Measurements from ENCODE around the gene GALNT3. TPM values are rescaled to one million over a fixed set of nuclear protein-coding genes. Genes with fewer than 3 reads are reported as not detected.

Gene GALNT3
- total and polyA plus RNA-seq, 2 donors (not counting 1 experiment from before 2014, with no cell fraction given): 5.7 to 15.9 TPM

GRCh38 chr2:165796129-165796528, 2.1 kb upstream of the GALNT3 start:
- H4K20me1 ChIP-seq (ENCODE audit: control insufficient read depth, insufficient read depth, low read length, poor library complexity, severe bottlenecking): no peaks in the 10 kb centered on the region
- no CpG with 5 or more reads among the region's 1 CpG for WGBS (ENCODE audit: insufficient coverage)
- no peaks in the 10 kb centered on the region for H3K27me3 ChIP-seq (replicated peaks in 1 of 4; ENCODE audit: control extremely low read depth in 1 of 4, control insufficient read depth in 3 of 4, insufficient read depth in 4 of 4, low read length in 3 of 4)
- ChIA-PET CTCF (no interaction called here), POLR2A (no interaction called here)
- peak overlapping the region; percentile 1 for H2AFZ ChIP-seq (ENCODE audit: insufficient read depth, low read depth, low read length, poor library complexity, severe bottlenecking)
- Mint-ChIP-seq H3K4me1 (peaks cover 37% of the 10 kb centered on the region), H3K27ac (no peak overlapping the region), H3K4me3 (peak overlapping the region; percentile 17), H3K9me3 (ENCODE audit: insufficient read depth) (peaks cover 5% of the 10 kb centered on the region), H3K27me3 (no peaks in the 10 kb centered on the region)
- no peak overlapping the region for H3K4me2 ChIP-seq (replicated peaks; ENCODE audit: low read depth, low read length, poor library complexity, severe bottlenecking)
- H3K27ac ChIP-seq (ENCODE audit: low read length in 2 of 2): no peak overlapping the region
- H3K9ac ChIP-seq (ENCODE audit: low read length): no peak overlapping the region
- H3K4me1 ChIP-seq (ENCODE audit: control insufficient read depth in 2 of 2, insufficient read depth in 2 of 2, low read length in 2 of 2): peaks cover 16 to 22% of the 10 kb centered on the region in 2 donors
- ATAC-seq (ENCODE audit: low read depth) (no peak), DNase-seq (no peak)
- peaks cover 32% of the 10 kb centered on the region for H3K79me2 ChIP-seq (ENCODE audit: control insufficient read depth, insufficient read depth, low read length)
- no peak overlapping the region for H3K4me3 ChIP-seq (ENCODE audit: control extremely low read depth in 1 of 5, extremely low read depth in 1 of 5, insufficient read depth in 1 of 5, low read depth in 2 of 5, low read length in 4 of 5)
- intact Hi-C loops (cut with micrococcal nuclease): loop anchor here (10.0 kb wide), 1 partner anchor 49 kb away; no protein-coding TSS in a partner anchor
- TF ChIP-seq EZH2 (IDR thresholded peaks at IDR 0.05; ENCODE audit: borderline replicate concordance, insufficient read depth, low read depth, low read length, poor library complexity, severe bottlenecking) (no peak), CTCF (IDR thresholded peaks at IDR 0.05) (no peak)
- no peaks in the 10 kb centered on the region for H3K9me3 ChIP-seq (ENCODE audit: control extremely low read depth in 1 of 3, control insufficient read depth in 2 of 3, insufficient read depth in 1 of 3, low read length in 2 of 3)
- peaks cover 0 to 2% of the 10 kb centered on the region in 2 experiments for H3K36me3 ChIP-seq (replicated peaks in 1 of 2; ENCODE audit: control extremely low read depth in 1 of 2, control insufficient read depth in 1 of 2, extremely low read depth in 1 of 2, insufficient read depth in 2 of 2, low read length in 1 of 2)

GRCh38 chr2:165795011-165795410, 964 bp upstream of the GALNT3 start:
- no peak for ATAC-seq (ENCODE audit: low read depth)
- no CpG with 5 or more reads among the region's 2 CpGs for WGBS (ENCODE audit: insufficient coverage)
- ChIA-PET CTCF (interaction anchor here (1.0 to 2.5 kb wide), 4 partner anchors 16 to 80 kb away, joined by 3 to 18 read pairs (median 3); no protein-coding TSS in a partner anchor), POLR2A (no interaction called here)
- intact Hi-C loops (cut with micrococcal nuclease): loop anchor here (2.0 to 10.0 kb wide), 2 partner anchors 50 to 80 kb away; no protein-coding TSS in a partner anchor
- Mint-ChIP-seq H3K4me1 (peaks cover 41% of the 10 kb centered on the region), H3K27ac (peak overlapping the region; percentile 97), H3K27me3 (no peaks in the 10 kb centered on the region), H3K9me3 (ENCODE audit: insufficient read depth) (peaks cover 3% of the 10 kb centered on the region), H3K4me3 (peak overlapping the region; percentile 95)
- no peaks in the 10 kb centered on the region for H3K9me3 ChIP-seq (ENCODE audit: control extremely low read depth in 1 of 3, control insufficient read depth in 2 of 3, insufficient read depth in 1 of 3, low read length in 2 of 3)
- H3K27me3 ChIP-seq (replicated peaks in 1 of 4; ENCODE audit: control extremely low read depth in 1 of 4, control insufficient read depth in 3 of 4, insufficient read depth in 4 of 4, low read length in 3 of 4): no peaks in the 10 kb centered on the region
- peak overlapping the region; percentile 86 for H3K9ac ChIP-seq (ENCODE audit: low read length)
- DNase-seq: no peak
- peak overlapping the region; percentile 71 to 91 (median 84) for H3K4me3 ChIP-seq (ENCODE audit: control extremely low read depth in 1 of 5, extremely low read depth in 1 of 5, insufficient read depth in 1 of 5, low read depth in 2 of 5, low read length in 4 of 5)
- peak overlapping the region; percentile 75 for H2AFZ ChIP-seq (ENCODE audit: insufficient read depth, low read depth, low read length, poor library complexity, severe bottlenecking)
- H3K79me2 ChIP-seq (ENCODE audit: control insufficient read depth, insufficient read depth, low read length): peaks cover 36% of the 10 kb centered on the region
- H3K4me2 ChIP-seq (replicated peaks; ENCODE audit: low read depth, low read length, poor library complexity, severe bottlenecking): peak overlapping the region; percentile 91
- TF ChIP-seq EZH2 (IDR thresholded peaks at IDR 0.05; ENCODE audit: borderline replicate concordance, insufficient read depth, low read depth, low read length, poor library complexity, severe bottlenecking) (no peak), CTCF (IDR thresholded peaks at IDR 0.05) (no peak)
- peaks cover 16 to 22% of the 10 kb centered on the region in 2 donors for H3K4me1 ChIP-seq (ENCODE audit: control insufficient read depth in 2 of 2, insufficient read depth in 2 of 2, low read length in 2 of 2)
- H3K27ac ChIP-seq (ENCODE audit: low read length in 2 of 2): peak overlapping the region; percentile 90 to 91
- no peaks in the 10 kb centered on the region for H4K20me1 ChIP-seq (ENCODE audit: control insufficient read depth, insufficient read depth, low read length, poor library complexity, severe bottlenecking)
- H3K36me3 ChIP-seq (replicated peaks in 1 of 2; ENCODE audit: control extremely low read depth in 1 of 2, control insufficient read depth in 1 of 2, extremely low read depth in 1 of 2, insufficient read depth in 2 of 2, low read length in 1 of 2): peaks cover 0 to 2% of the 10 kb centered on the region in 2 experiments

All from B cell (primary cell).